Fibroblast of villous mesenchyme (primary cell): Measurements from ENCODE around the gene DUSP14. TPM values are rescaled to one million over a fixed set of nuclear protein-coding genes. Genes with fewer than 3 reads are reported as not detected.
A peak's percentile ranks its signal among the peaks of the same experiment; 100 is the strongest.

Experiments used
- DNase-seq: peaks from one replicate; pipeline ENCODE4 v3.0.0-alpha.2; 2010; ENCODE audit warnings: low read depth
- H3K4me3 ChIP-seq: 2 replicates; pipeline ENCODE4 v1.5.1; 2011; ENCODE audit warnings: low read depth, mild to moderate bottlenecking, low read length
- CTCF ChIP-seq: IDR thresholded peaks from 2 replicates; pipeline ENCODE4 v1.5.1; 2012; ENCODE audit warnings: low read depth, mild to moderate bottlenecking, low read length; ENCODE audit not compliant: insufficient read depth
- total RNA-seq: library from RNA; depleted of rRNA; stranded (reverse); fragments of >200 nt; gene quantifications from 2 replicates; pipeline ENCODE4 v1.2.3, GENCODE V29; 2012

DUSP14 gene
- total RNA-seq, 1 donor = 91.5 TPM

GRCh38 chr17:37461668-37462067 lies 28.0 kb upstream of the DUSP14 start:
- no peak for DNase-seq
- no peak overlapping the region for H3K4me3 ChIP-seq
- TF ChIP-seq CTCF = no peak

- TF ChIP-seq CTCF = no peak
- no peak for DNase-seq
- no peak overlapping the region for H3K4me3 ChIP-seq
Measured at GRCh38 chr17:37462492-37462891, 27.2 kb upstream of the DUSP14 start.

GRCh38 chr17:37463039-37463438 lies 26.7 kb upstream of the DUSP14 start:
- H3K4me3 ChIP-seq = no peak overlapping the region
- DNase-seq = no peak
- TF ChIP-seq CTCF = no peak

GRCh38 chr17:37465069-37465616 lies 24.5 kb upstream of the DUSP14 start:
- peak; percentile 71 for DNase-seq
- TF ChIP-seq CTCF = no peak
- no peak overlapping the region for H3K4me3 ChIP-seq

- no peak for TF ChIP-seq CTCF
- H3K4me3 ChIP-seq = no peak overlapping the region
- no peak for DNase-seq
Measured at GRCh38 chr17:37466471-37466870, 23.2 kb upstream of the DUSP14 start.

GRCh38 chr17:37470181-37470580 lies 19.5 kb upstream of the DUSP14 start:
- no peak overlapping the region for H3K4me3 ChIP-seq
- no peak for TF ChIP-seq CTCF
- no peak for DNase-seq

GRCh38 chr17:37475731-37476420 lies 13.8 kb upstream of the DUSP14 start:
- no peak overlapping the region for H3K4me3 ChIP-seq
- no peak for DNase-seq
- no peak for TF ChIP-seq CTCF
